GM06990 (cell line): Measurements from ENCODE around the gene C3orf20.

Source experiments
- DNase-seq: peaks from one replicate; pipeline ENCODE4 v3.0.0-alpha.2; 2011; ENCODE audit not compliant: insufficient read length; ENCODE audit errors: extremely low read depth
- H3K27me3 ChIP-seq: replicated peaks from 2 replicates; pipeline ENCODE4 v1.6.0; 2011; ENCODE audit warnings: low read length; ENCODE audit not compliant: control insufficient read depth, insufficient read depth
- H3K36me3 ChIP-seq: 2 replicates; pipeline ENCODE4 v1.5.1; 2011; ENCODE audit warnings: low read length; ENCODE audit not compliant: control insufficient read depth, insufficient read depth
- H3K4me3 ChIP-seq: replicated peaks from 2 replicates; pipeline ENCODE4 v1.5.1; 2011; ENCODE audit warnings: low read depth, mild to moderate bottlenecking, control low read depth, low read length
- CTCF ChIP-seq: IDR thresholded peaks from 2 replicates; pipeline ENCODE4 v1.5.1; 2011; ENCODE audit warnings: low read length, control low read depth, mild to moderate bottlenecking, inconsistent platforms; ENCODE audit not compliant: insufficient read depth, poor library complexity, severe bottlenecking

C3orf20 gene

GRCh38 chr3:14764331-14765059 is 89.6 kb downstream of the C3orf20 start:
- Histone ChIP-seq H3K36me3 (no peaks in the 10 kb centered on the region), H3K27me3 (no peaks in the 10 kb centered on the region), H3K4me3 (no peak overlapping the region)
- no peak for DNase-seq
- TF ChIP-seq CTCF: no peak

GRCh38 chr3:14765060-14765400 is 90.1 kb downstream of the C3orf20 start:
- no peak overlapping the region for H3K4me3 ChIP-seq
- no peaks in the 10 kb centered on the region for H3K27me3 ChIP-seq
- no peak for TF ChIP-seq CTCF
- DNase-seq: no peak
- no peaks in the 10 kb centered on the region for H3K36me3 ChIP-seq

- no peaks in the 10 kb centered on the region for H3K27me3 ChIP-seq
- H3K36me3 ChIP-seq: no peaks in the 10 kb centered on the region
- no peak for DNase-seq
- TF ChIP-seq CTCF: no peak
- no peak overlapping the region for H3K4me3 ChIP-seq
Observed at GRCh38 chr3:14765576-14766427, 90.9 kb downstream of the C3orf20 start.

- no peaks in the 10 kb centered on the region for H3K36me3 ChIP-seq
- H3K27me3 ChIP-seq: no peaks in the 10 kb centered on the region
- no peak overlapping the region for H3K4me3 ChIP-seq
- no peak for DNase-seq
- no peak for TF ChIP-seq CTCF
Observed at GRCh38 chr3:14766428-14767244, 91.7 kb downstream of the C3orf20 start.

- no peaks in the 10 kb centered on the region for H3K27me3 ChIP-seq
- no peak overlapping the region for H3K4me3 ChIP-seq
- H3K36me3 ChIP-seq: no peaks in the 10 kb centered on the region
- TF ChIP-seq CTCF: no peak
- DNase-seq: no peak
Observed at GRCh38 chr3:14767245-14768051, 92.5 kb downstream of the C3orf20 start.
